Measurements from ENCODE around the gene SLC25A24. TPM values are rescaled to one million over a fixed set of nuclear protein-coding genes. Genes with fewer than 3 reads are reported as not detected.

The SLC25A24 gene
- total and polyA plus RNA-seq, 8 donors, result 39.9 to 76.4 (median 68.2) TPM

- ATAC-seq (no peak), DNase-seq (no peak)
- intact Hi-C loops (cut with DNase I), result no loop called here
- H3K36me3 ChIP-seq, result peaks cover 0 to 66% of the 10 kb centered on the region in 2 donors
- no peak overlapping the region for H3K4me3 ChIP-seq
- H3K27me3 ChIP-seq, result no peaks in the 10 kb centered on the region
- no peak overlapping the region for H3K27ac ChIP-seq
- no peak for TF ChIP-seq CTCF (IDR thresholded peaks at IDR 0.05)
- peaks cover 0 to 4% of the 10 kb centered on the region in 2 donors for H3K9me3 ChIP-seq
- H3K4me1 ChIP-seq, result peaks cover 16 to 34% of the 10 kb centered on the region in 2 donors
Observed at GRCh38 chr1:108194051-108194450, 6.1 kb downstream of the SLC25A24 start.

GRCh38 chr1:108193333-108193732 is 6.8 kb downstream of the SLC25A24 start:
- TF ChIP-seq CTCF (IDR thresholded peaks at IDR 0.05), result no peak
- H3K4me1 ChIP-seq, result peaks cover 10 to 27% of the 10 kb centered on the region in 2 donors
- H3K9me3 ChIP-seq, result peaks cover 0 to 4% of the 10 kb centered on the region in 2 donors
- no peak for ATAC-seq
- no peaks in the 10 kb centered on the region for H3K27me3 ChIP-seq
- no peak overlapping the region for H3K4me3 ChIP-seq
- intact Hi-C loops (cut with DNase I), result no loop called here
- H3K36me3 ChIP-seq, result peaks cover 0 to 66% of the 10 kb centered on the region in 2 donors
- H3K27ac ChIP-seq, result no peak overlapping the region
- DNase-seq, result no peak

GRCh38 chr1:108192581-108192980 is 7.6 kb downstream of the SLC25A24 start:
- no peak overlapping the region for H3K4me3 ChIP-seq
- intact Hi-C loops (cut with DNase I), result no loop called here
- H3K4me1 ChIP-seq, result peaks cover 2 to 20% of the 10 kb centered on the region in 2 donors
- peak in 1 of 4 donors; percentile 62 for DNase-seq
- TF ChIP-seq CTCF (IDR thresholded peaks at IDR 0.05), result no peak
- no peaks in the 10 kb centered on the region for H3K27me3 ChIP-seq
- H3K9me3 ChIP-seq, result peaks cover 0 to 4% of the 10 kb centered on the region in 2 donors
- H3K36me3 ChIP-seq, result peaks cover 0 to 64% of the 10 kb centered on the region in 2 donors
- no peak overlapping the region for H3K27ac ChIP-seq
- no peak for ATAC-seq

- no peak overlapping the region for H3K4me3 ChIP-seq
- intact Hi-C loops (cut with DNase I), result no loop called here
- peak; percentile 86 for ATAC-seq
- peaks cover 0 to 3% of the 10 kb centered on the region in 2 donors for H3K4me1 ChIP-seq
- peaks cover 0 to 4% of the 10 kb centered on the region in 2 donors for H3K9me3 ChIP-seq
- DNase-seq, result no peak
- peak overlapping the region in 1 of 2 donors; percentile 0 for H3K27ac ChIP-seq
- no peaks in the 10 kb centered on the region for H3K27me3 ChIP-seq
- no peak for TF ChIP-seq CTCF (IDR thresholded peaks at IDR 0.05)
- peaks cover 0 to 57% of the 10 kb centered on the region in 2 donors for H3K36me3 ChIP-seq
Observed at GRCh38 chr1:108190686-108191416, 9.3 kb downstream of the SLC25A24 start.

GRCh38 chr1:108190001-108190634 is 10.0 kb downstream of the SLC25A24 start:
- DNase-seq, result no peak
- Histone ChIP-seq H3K36me3 (peaks cover 0 to 57% of the 10 kb centered on the region in 2 donors), H3K4me3 (no peak overlapping the region), H3K27me3 (no peaks in the 10 kb centered on the region), H3K9me3 (peaks cover 0 to 4% of the 10 kb centered on the region in 2 donors), H3K4me1 (peaks cover 0 to 3% of the 10 kb centered on the region in 2 donors), H3K27ac (no peak overlapping the region)
- peak; percentile 30 for ATAC-seq
- no peak for TF ChIP-seq CTCF (IDR thresholded peaks at IDR 0.05)
- intact Hi-C loops (cut with DNase I), result no loop called here

Data from left lung (tissue), 10 donors.